Natural killer cell treated with Interleukin-12 subunit alpha and Interleukin-12 subunit beta and Interleukin-15 and Interleukin-18, amount 100 ng/mL, for 72 hours (primary cell): Measurements from ENCODE around the gene ATP8A2. TPM values are rescaled to one million over a fixed set of nuclear protein-coding genes. Genes with fewer than 3 reads are reported as not detected.

Source experiments
- ATAC-seq, 2 donors: fragments of 150-1000 bp; cut with Tn5 transposase in 1 of 2; sonication (Bioruptor Pico), chemical (Tn5 transposase) in 1 of 2; 2 replicates each; pipeline ENCODE4 v1.10.0; 2021
- DNase-seq: peaks from one replicate; pipeline ENCODE4 v3.0.0; 2022; ENCODE audit warnings: low spot score
- H3K27ac Mint-ChIP-seq, 2 donors: 1 replicate in 1 of 2; 2 replicates in 1 of 2; pipeline ENCODE4 v1.8.0; 2022; ENCODE audit warnings: mixed read lengths in 2 of 2, mild to moderate bottlenecking in 1 of 2, moderate library complexity in 1 of 2
- H3K27me3 Mint-ChIP-seq, 2 donors: 1 replicate in 1 of 2; 2 replicates in 1 of 2; pipeline ENCODE4 v1.8.0; 2022; ENCODE audit warnings: mixed read lengths in 2 of 2
- H3K36me3 Mint-ChIP-seq: one replicate; pipeline ENCODE4 v1.8.0; 2022; ENCODE audit warnings: mixed read lengths
- H3K4me1 Mint-ChIP-seq, 2 donors: 1 replicate in 1 of 2; 2 replicates in 1 of 2; pipeline ENCODE4 v1.8.0; 2022; ENCODE audit warnings: low read depth in 2 of 2, mixed read lengths in 2 of 2, mild to moderate bottlenecking in 1 of 2
- H3K4me3 Mint-ChIP-seq: one replicate; pipeline ENCODE4 v1.8.0; 2022; ENCODE audit warnings: mixed read lengths
- H3K9me3 Mint-ChIP-seq: 2 replicates; pipeline ENCODE4 v1.8.0; 2022; ENCODE audit warnings: mixed read lengths
- total RNA-seq, 2 donors: library from RNA; stranded (reverse); gene quantifications; one replicate each; pipeline ENCODE4 v1.2.3, GENCODE V29; 2022

ATP8A2 gene
- total RNA-seq, 2 donors from 2014 or later: 0.10 to 0.14 TPM

DNA sequence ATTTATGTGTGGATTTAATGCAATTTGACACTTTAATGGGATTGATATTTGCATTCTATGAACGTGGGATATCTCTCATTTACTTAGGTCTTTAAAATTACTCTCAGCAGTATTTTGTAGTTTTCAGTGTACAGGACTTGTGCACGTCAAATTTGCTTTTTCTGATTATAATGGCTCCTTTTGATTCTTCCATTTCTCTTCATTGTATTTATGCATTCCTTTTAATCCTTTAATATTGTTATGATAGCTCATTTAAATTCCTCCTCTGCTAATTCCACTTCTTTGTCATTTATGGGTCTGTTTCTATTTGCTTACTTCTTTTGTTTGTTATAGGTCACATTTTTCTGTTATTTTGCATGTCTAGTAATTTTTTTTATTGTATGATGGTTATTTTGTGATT is 226.6 kb downstream of the ATP8A2 start:
- H3K27ac Mint-ChIP-seq: no peak overlapping the region
- DNase-seq: no peak
- no peaks in the 10 kb centered on the region for H3K36me3 Mint-ChIP-seq
- H3K4me1 Mint-ChIP-seq: no peaks in the 10 kb centered on the region
- H3K4me3 Mint-ChIP-seq: no peak overlapping the region
- H3K9me3 Mint-ChIP-seq: peaks cover under 1% of the 10 kb centered on the region
- H3K27me3 Mint-ChIP-seq: peaks cover 32 to 43% of the 10 kb centered on the region in 2 donors
- ATAC-seq: no peak

DNA sequence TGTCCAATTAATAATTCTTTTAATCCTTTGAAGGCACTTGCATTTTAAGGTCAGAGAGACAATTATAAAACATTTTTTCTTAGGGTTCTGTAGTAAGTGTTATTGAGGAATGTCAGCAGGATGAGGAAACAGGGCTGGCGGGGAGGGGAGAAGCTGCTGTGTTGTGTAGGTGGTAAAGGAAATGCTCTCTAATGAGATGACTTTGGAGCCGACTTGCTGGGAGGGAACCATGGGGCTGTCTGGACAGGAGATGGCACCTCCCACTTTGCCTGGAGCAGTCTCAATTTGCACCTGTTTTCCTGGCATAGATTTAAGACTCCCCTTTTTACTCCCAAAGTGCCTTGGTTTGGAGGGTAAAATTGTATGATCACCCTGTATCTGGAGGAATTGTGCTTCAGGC is 230.4 kb downstream of the ATP8A2 start:
- no peaks in the 10 kb centered on the region for H3K4me1 Mint-ChIP-seq
- H3K27me3 Mint-ChIP-seq: peaks cover 31 to 48% of the 10 kb centered on the region in 2 donors
- H3K4me3 Mint-ChIP-seq: no peak overlapping the region
- no peaks in the 10 kb centered on the region for H3K36me3 Mint-ChIP-seq
- no peak overlapping the region for H3K27ac Mint-ChIP-seq
- peaks cover 3% of the 10 kb centered on the region for H3K9me3 Mint-ChIP-seq
- ATAC-seq (no peak), DNase-seq (no peak)

DNA sequence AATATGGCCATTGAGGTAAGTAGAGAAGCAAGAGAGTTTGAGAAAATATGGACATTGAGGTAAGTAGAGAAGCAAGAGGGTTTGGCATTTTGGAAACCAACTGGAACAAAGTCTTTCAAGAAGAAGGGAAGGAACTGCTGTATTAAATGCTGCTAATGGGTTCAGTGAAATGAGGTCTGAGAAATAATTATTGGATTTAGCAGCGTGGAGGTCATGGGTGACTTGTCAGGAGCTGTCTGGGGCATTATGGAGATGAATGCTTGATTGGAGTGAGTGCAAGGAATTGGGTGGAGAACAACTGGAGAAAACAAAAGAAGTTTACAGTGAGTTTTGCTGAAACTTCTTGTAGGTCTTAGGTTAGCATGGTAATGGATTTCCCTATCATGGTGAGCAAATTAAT is 232.3 kb downstream of the ATP8A2 start:
- no peak for DNase-seq
- H3K27me3 Mint-ChIP-seq: peaks cover 21 to 30% of the 10 kb centered on the region in 2 donors
- ATAC-seq: no peak
- peaks cover 3% of the 10 kb centered on the region for H3K9me3 Mint-ChIP-seq
- no peaks in the 10 kb centered on the region for H3K4me1 Mint-ChIP-seq
- no peak overlapping the region for H3K27ac Mint-ChIP-seq
- H3K36me3 Mint-ChIP-seq: no peaks in the 10 kb centered on the region
- H3K4me3 Mint-ChIP-seq: no peak overlapping the region

DNA sequence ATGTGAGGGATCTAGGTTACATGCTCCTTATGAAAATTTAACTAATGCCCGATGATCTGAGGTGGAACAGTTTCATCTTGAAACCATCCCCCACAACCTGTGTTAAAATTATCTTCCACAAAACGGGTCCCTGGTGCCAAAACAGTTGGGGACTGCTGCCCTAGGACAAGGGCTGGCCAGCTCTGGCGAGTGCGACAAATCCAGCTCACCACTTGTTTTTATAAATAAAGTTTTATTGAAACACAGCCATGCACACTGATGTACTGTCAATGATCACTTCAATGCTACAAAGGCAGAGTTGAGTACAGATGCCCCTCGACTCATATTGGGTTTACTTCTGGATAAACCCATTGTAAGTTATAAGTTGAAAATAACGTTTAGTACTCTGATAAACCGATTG is 235.3 kb downstream of the ATP8A2 start:
- Mint-ChIP-seq H3K36me3 (peaks cover 8% of the 10 kb centered on the region), H3K9me3 (peaks cover 6% of the 10 kb centered on the region), H3K27ac (no peak overlapping the region), H3K4me3 (no peak overlapping the region), H3K27me3 (peaks cover 30 to 41% of the 10 kb centered on the region in 2 donors), H3K4me1 (no peaks in the 10 kb centered on the region)
- DNase-seq (no peak), ATAC-seq (no peak)

DNA sequence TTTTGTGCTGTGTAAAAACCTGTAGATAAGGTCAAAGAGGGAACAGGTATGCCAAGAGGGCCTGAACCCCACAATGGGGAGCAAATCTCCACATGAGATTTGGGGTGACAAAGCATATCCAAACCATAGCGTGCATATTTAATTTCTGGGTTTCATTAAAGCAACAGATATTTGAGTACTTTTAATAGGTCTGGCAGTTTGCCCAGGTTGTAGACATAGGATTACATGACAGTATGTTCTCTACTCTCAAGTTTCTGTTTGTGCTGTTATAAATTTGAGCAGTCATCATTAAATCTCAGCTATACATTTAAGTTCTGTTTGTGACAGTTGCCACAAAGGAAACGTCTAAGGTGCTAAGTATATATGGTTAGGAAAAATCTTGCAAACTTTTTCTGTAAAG is 236.4 kb downstream of the ATP8A2 start:
- H3K9me3 Mint-ChIP-seq: peaks cover 6% of the 10 kb centered on the region
- no peaks in the 10 kb centered on the region for H3K4me1 Mint-ChIP-seq
- no peak overlapping the region for H3K4me3 Mint-ChIP-seq
- ATAC-seq: no peak
- DNase-seq: no peak
- peaks cover 8% of the 10 kb centered on the region for H3K36me3 Mint-ChIP-seq
- H3K27ac Mint-ChIP-seq: no peak overlapping the region
- peaks cover 27 to 45% of the 10 kb centered on the region in 2 donors for H3K27me3 Mint-ChIP-seq

DNA sequence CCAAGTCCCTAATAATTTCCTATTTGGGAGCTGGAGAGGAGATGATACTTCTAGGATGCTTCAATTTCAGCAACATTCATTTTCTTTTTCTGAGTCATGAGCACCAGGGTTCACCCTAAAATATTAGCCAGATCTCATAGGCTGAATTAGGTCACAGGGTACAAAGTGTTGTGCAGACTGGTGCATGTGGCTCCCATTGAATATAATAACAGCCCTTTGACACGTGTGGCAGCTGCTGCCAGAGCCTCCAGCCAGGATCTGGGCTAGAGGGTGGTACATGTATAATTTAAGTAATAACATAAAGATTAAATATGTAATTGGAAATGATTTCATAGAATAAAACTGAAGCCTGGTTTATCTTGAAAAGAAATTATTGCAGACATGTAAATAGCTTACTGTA is 244.9 kb downstream of the ATP8A2 start:
- no peak overlapping the region for H3K27ac Mint-ChIP-seq
- no peaks in the 10 kb centered on the region for H3K9me3 Mint-ChIP-seq
- peaks cover 33 to 64% of the 10 kb centered on the region in 2 donors for H3K27me3 Mint-ChIP-seq
- DNase-seq (no peak), ATAC-seq (no peak)
- H3K36me3 Mint-ChIP-seq: no peaks in the 10 kb centered on the region
- no peak overlapping the region for H3K4me3 Mint-ChIP-seq
- H3K4me1 Mint-ChIP-seq: no peaks in the 10 kb centered on the region

DNA sequence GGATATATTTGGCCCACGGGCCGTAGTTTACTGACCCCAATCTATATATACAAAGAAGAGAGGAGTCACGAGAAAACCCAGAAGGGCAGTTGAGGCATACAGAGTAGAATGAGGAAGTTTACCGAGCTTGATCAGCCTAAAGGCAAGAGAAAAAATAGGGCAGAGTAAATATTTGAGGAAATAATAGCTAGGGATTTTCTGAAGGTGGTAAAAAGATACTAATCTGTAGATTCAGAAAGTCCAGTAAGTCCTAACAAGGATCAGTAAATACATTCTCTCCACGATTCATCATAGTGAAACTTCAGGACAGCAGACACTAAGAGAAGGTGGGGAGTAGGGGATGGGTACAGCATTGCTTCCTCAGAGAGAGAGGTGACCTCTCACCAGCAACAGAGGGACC is 248.1 kb downstream of the ATP8A2 start:
- no peak overlapping the region for H3K4me3 Mint-ChIP-seq
- H3K27me3 Mint-ChIP-seq: peaks cover 25 to 45% of the 10 kb centered on the region in 2 donors
- H3K9me3 Mint-ChIP-seq: no peaks in the 10 kb centered on the region
- no peaks in the 10 kb centered on the region for H3K4me1 Mint-ChIP-seq
- H3K36me3 Mint-ChIP-seq: no peaks in the 10 kb centered on the region
- ATAC-seq: no peak
- DNase-seq: no peak
- H3K27ac Mint-ChIP-seq: no peak overlapping the region

DNA sequence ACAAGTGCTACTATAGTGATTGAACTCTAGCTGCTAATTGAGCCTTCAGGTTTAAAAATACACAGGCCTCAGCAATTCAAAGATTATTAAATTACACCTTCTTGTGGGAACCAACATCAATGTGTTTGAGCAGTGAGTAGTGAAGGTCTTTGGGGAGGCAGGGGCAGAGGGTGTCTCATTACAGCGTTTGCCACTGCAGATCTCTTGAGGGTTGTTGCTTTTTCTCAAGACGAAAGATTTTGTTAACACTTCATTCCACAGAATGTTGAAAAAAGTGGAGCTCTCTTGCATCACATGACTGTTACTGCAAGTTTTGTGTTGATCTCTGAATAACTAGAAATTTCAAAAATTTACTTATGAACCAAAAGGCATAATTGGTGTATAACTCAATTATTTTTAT is 253.6 kb downstream of the ATP8A2 start:
- ATAC-seq (no peak), DNase-seq (no peak)
- Mint-ChIP-seq H3K27ac (no peak overlapping the region), H3K9me3 (peaks cover 5% of the 10 kb centered on the region), H3K4me3 (no peak overlapping the region), H3K27me3 (peaks cover 13 to 19% of the 10 kb centered on the region in 2 donors), H3K36me3 (no peaks in the 10 kb centered on the region), H3K4me1 (no peaks in the 10 kb centered on the region)

DNA sequence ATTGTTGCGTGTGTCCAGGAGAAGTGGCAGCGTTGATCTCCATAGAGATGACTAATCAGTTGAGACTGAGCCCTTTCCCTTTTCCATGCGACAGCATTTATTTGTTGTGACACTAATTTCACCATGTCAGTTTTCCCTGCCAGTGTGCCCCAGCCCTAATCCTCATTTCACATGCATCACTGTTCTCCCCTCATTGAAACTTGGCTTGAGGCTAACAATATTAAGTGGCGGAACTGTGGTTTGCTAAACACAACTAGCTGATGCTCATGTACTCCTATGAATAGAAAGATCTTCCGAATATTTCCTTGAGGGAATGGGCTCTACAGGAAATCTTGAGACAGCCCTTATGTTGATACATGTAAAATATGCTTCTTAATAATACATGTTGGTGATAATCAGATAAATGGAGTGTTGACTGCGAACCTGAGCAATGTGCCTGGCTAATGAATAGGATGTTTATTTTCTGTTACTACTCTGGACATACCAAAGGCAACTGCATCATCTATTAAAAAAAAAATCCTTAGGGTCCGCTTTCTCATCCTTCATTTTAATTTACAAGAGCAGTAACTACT is 258.6 kb downstream of the ATP8A2 start:
- H3K27ac Mint-ChIP-seq: no peak overlapping the region
- H3K27me3 Mint-ChIP-seq: peaks cover 15 to 30% of the 10 kb centered on the region in 2 donors
- no peaks in the 10 kb centered on the region for H3K36me3 Mint-ChIP-seq
- no peak for DNase-seq
- peaks cover 5% of the 10 kb centered on the region for H3K9me3 Mint-ChIP-seq
- no peak for ATAC-seq
- no peak overlapping the region for H3K4me3 Mint-ChIP-seq
- no peaks in the 10 kb centered on the region for H3K4me1 Mint-ChIP-seq

DNA sequence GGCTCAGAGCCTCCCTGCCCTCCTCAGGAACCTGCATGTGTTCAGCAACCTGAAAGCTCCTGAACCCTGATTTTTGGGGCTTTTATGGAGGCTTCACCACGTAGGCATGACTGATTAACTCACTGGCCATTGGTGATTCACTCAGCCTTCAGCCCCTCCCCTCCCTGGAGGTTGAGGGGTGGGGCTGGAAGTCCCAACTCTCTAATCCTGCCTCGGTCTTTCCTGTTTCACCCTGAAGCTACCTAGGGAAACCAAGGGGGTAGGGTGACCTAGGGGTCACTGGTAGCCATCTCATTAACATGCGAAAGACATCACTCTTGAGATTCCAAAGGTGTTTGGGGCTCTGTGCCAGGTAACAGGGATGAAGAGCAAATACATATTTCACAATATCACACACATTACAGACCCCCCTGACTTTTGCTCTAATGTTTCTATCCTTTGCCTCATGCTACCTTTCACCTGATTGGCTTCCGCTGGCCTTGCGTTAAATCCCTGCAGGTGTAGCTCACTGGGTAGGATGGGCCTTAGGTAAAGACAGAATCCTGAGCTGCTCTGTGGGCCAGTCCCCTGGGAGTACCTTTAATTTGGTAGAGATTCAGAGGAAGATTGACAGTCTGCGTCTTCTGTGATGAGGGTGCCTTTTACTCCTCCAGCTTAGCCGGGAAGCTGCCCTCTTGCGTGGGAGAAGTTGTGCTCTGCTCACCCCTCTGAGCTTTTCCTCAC is 260.6 kb downstream of the ATP8A2 start:
- Mint-ChIP-seq H3K9me3 (no peaks in the 10 kb centered on the region), H3K4me1 (no peaks in the 10 kb centered on the region), H3K4me3 (no peak overlapping the region), H3K27ac (no peak overlapping the region), H3K36me3 (no peaks in the 10 kb centered on the region), H3K27me3 (peaks cover 13 to 30% of the 10 kb centered on the region in 2 donors)
- ATAC-seq (no peak), DNase-seq (no peak)

DNA sequence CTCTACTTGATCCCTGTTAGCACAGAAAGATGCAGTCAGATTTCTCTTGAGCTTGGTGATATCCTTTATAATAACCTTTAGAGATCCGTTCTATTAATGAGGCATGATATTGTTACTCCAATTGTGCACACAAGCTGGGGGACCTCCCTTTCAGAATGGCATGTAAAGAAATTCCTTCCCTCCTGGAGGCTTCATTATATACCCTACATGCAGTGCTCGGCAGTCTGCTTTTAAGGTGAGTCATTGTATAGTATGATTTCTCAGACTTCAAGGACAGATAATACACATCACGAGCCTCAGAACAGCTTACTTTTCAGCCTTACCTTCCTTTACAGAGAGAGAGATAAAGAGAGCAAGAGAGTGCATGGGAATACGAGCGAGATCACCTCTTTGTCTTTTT is 261.3 kb downstream of the ATP8A2 start:
- H3K36me3 Mint-ChIP-seq: no peaks in the 10 kb centered on the region
- ATAC-seq (no peak), DNase-seq (no peak)
- H3K4me1 Mint-ChIP-seq: no peaks in the 10 kb centered on the region
- H3K4me3 Mint-ChIP-seq: no peak overlapping the region
- peaks cover 13 to 32% of the 10 kb centered on the region in 2 donors for H3K27me3 Mint-ChIP-seq
- H3K9me3 Mint-ChIP-seq: peaks cover under 1% of the 10 kb centered on the region
- H3K27ac Mint-ChIP-seq: no peak overlapping the region

DNA sequence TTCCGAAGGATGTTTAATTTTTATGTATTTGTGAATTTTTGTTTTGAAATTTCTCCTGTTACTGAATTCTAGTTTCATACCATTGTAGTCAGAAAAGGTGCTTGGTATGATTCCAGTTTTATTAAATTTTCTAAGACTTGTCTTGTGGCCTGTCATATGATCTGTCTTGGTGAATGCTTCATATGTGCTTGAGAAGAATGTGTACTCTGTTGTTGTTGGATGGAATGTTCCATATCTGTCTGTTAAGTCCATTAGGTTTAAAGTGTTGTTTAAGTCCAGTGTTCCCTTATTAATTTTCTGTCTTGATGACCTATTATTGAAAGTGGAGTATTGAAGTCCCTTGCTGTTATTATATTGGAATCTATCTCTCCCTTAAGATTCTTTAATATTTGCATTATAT is 273.9 kb downstream of the ATP8A2 start:
- ATAC-seq (no peak), DNase-seq (no peak)
- Mint-ChIP-seq H3K36me3 (peaks cover 6% of the 10 kb centered on the region), H3K27ac (no peak overlapping the region), H3K27me3 (peaks cover 15 to 22% of the 10 kb centered on the region in 2 donors), H3K9me3 (peaks cover 2% of the 10 kb centered on the region), H3K4me1 (no peaks in the 10 kb centered on the region), H3K4me3 (no peak overlapping the region)

DNA sequence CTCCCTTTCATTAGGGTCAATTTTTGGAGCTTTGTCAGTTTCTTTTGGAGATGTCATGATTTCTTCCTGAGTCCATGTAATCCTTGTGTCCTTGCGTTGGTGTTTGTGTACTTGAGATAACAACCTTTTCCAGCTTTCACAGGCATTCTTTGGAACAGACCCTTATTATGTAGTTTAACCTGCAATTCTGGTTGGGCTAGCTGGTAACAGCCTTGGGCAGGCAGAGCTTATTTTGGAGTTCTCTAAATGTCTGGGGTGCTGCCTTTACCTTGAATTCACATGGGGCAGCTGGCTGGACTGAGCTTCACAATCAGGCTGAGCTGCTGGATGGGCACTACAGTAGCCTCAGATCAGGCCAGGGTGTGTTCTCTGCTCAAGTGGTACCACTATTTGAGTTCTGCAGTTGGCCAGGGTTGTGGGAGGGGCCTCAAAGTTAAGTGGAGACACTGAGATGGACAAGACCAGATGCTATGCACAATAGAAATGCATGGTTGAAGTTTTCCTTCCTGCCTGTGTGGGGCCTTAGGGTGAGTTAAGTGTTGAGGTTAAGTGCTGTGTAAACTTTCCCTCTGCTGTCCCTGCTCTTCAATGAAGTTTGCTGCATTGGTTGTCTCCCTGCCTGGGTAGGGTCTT is 277.3 kb downstream of the ATP8A2 start:
- H3K36me3 Mint-ChIP-seq: peaks cover 6% of the 10 kb centered on the region
- ATAC-seq: no peak
- H3K27ac Mint-ChIP-seq: no peak overlapping the region
- H3K4me3 Mint-ChIP-seq: no peak overlapping the region
- DNase-seq: no peak
- no peaks in the 10 kb centered on the region for H3K4me1 Mint-ChIP-seq
- peaks cover 2% of the 10 kb centered on the region for H3K9me3 Mint-ChIP-seq
- H3K27me3 Mint-ChIP-seq: peaks cover 31 to 32% of the 10 kb centered on the region in 2 donors

DNA sequence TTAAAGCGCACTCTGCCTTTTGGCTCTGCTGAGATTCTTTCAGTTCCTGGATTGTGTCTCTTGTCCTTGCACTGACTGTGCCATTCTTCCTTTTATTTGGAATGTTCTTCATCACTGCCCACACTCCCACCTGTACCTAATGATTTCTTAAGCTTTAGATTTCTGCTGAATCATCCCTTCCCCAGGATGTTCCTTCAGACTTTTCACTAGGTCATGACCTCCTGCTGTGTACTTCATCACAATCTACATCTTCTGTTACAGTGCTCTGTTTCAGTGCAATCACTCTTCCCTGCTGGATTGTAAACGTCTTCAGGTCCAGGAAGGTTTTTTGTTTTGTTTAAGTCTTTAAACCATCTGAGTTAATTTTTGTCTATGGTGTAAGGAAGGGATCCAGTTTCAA is 281.0 kb downstream of the ATP8A2 start:
- no peaks in the 10 kb centered on the region for H3K4me1 Mint-ChIP-seq
- H3K27me3 Mint-ChIP-seq: peaks cover 16 to 22% of the 10 kb centered on the region in 2 donors
- ATAC-seq (no peak), DNase-seq (no peak)
- no peak overlapping the region for H3K4me3 Mint-ChIP-seq
- no peak overlapping the region for H3K27ac Mint-ChIP-seq
- H3K36me3 Mint-ChIP-seq: peaks cover 6% of the 10 kb centered on the region
- H3K9me3 Mint-ChIP-seq: no peaks in the 10 kb centered on the region
